ENCODE measurements around the gene NDUFB5. TPM values are rescaled to one million over a fixed set of nuclear protein-coding genes. Genes with fewer than 3 reads are reported as not detected.

NDUFB5 gene
- total RNA-seq, 1 donor from 2014 or later = 103 TPM

GRCh38 chr3:179613807-179614206, 9.2 kb downstream of the NDUFB5 start:
- H3K36me3 ChIP-seq (ENCODE audit: control insufficient read depth, insufficient read depth, low read length) = no peaks in the 10 kb centered on the region
- no peaks in the 10 kb centered on the region for H3K27me3 ChIP-seq (ENCODE audit: control insufficient read depth, insufficient read depth, low read length)
- H3K4me3 ChIP-seq (ENCODE audit: low read depth, low read length) = no peak overlapping the region
- no peak for DNase-seq (ENCODE audit: low read depth)
- TF ChIP-seq, protein P1, sequence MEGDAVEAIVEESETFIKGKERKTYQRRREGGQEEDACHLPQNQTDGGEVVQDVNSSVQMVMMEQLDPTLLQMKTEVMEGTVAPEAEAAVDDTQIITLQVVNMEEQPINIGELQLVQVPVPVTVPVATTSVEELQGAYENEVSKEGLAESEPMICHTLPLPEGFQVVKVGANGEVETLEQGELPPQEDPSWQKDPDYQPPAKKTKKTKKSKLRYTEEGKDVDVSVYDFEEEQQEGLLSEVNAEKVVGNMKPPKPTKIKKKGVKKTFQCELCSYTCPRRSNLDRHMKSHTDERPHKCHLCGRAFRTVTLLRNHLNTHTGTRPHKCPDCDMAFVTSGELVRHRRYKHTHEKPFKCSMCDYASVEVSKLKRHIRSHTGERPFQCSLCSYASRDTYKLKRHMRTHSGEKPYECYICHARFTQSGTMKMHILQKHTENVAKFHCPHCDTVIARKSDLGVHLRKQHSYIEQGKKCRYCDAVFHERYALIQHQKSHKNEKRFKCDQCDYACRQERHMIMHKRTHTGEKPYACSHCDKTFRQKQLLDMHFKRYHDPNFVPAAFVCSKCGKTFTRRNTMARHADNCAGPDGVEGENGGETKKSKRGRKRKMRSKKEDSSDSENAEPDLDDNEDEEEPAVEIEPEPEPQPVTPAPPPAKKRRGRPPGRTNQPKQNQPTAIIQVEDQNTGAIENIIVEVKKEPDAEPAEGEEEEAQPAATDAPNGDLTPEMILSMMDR (IDR thresholded peaks at IDR 0.05; ENCODE audit: insufficient read depth, low read length, poor library complexity, severe bottlenecking) = no peak

GRCh38 chr3:179615458-179616173, 11.0 kb downstream of the NDUFB5 start:
- H3K4me3 ChIP-seq (ENCODE audit: low read depth, low read length) = no peak overlapping the region
- no peaks in the 10 kb centered on the region for H3K36me3 ChIP-seq (ENCODE audit: control insufficient read depth, insufficient read depth, low read length)
- TF ChIP-seq, protein P1 (IDR thresholded peaks at IDR 0.05; ENCODE audit: insufficient read depth, low read length, poor library complexity, severe bottlenecking) = no peak
- DNase-seq (ENCODE audit: low read depth) = no peak
- no peaks in the 10 kb centered on the region for H3K27me3 ChIP-seq (ENCODE audit: control insufficient read depth, insufficient read depth, low read length)

DNA sequence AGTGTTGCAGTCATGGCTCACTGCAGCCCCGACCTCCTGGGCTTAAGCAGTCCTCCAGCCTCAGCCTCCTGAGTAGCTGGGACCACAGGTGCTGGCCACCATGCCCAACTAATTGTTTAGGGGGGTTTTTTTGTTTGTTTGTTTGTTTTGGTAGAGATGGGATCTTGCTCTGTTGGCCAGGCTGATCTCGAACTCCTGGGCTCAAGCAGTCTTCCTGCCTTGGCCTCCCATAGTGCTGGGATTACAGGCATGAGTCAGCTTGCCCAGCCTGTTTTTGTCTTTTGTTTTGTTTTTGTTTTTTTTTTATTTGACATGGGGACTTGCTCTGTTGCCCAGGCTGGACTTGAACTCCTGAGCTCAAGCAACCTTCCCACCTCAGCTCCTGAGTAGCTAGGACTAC, 17.4 kb downstream of the NDUFB5 start:
- H3K4me3 ChIP-seq (ENCODE audit: low read depth, low read length) = no peak overlapping the region
- H3K36me3 ChIP-seq (ENCODE audit: control insufficient read depth, insufficient read depth, low read length) = no peaks in the 10 kb centered on the region
- no peak for DNase-seq (ENCODE audit: low read depth)
- no peaks in the 10 kb centered on the region for H3K27me3 ChIP-seq (ENCODE audit: control insufficient read depth, insufficient read depth, low read length)
- TF ChIP-seq, protein P1 (IDR thresholded peaks at IDR 0.05; ENCODE audit: insufficient read depth, low read length, poor library complexity, severe bottlenecking) = no peak

DNA sequence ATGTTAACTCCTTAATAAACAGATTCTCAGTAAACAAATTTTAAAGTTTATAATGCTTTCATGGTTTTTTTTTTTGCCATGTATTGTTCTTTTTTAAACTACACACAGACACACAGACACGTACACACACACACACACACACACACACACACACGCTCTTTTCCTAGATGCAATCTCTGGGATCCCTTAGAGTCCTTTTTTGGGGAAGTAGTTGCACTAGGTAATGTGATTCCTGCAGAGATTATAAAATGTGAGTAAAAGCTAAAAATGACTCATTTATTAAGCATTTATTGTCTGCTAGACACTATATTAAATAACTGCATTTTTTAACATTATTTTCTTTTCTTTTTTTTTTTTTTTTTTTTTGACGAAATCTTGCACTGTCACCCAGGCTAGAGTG, 19.9 kb downstream of the NDUFB5 start:
- DNase-seq (ENCODE audit: low read depth) = no peak
- TF ChIP-seq, protein P1 (IDR thresholded peaks at IDR 0.05; ENCODE audit: insufficient read depth, low read length, poor library complexity, severe bottlenecking) = no peak
- Histone ChIP-seq H3K36me3 (ENCODE audit: control insufficient read depth, insufficient read depth, low read length) (no peaks in the 10 kb centered on the region), H3K4me3 (ENCODE audit: low read depth, low read length) (no peak overlapping the region), H3K27me3 (ENCODE audit: control insufficient read depth, insufficient read depth, low read length) (no peaks in the 10 kb centered on the region)

DNA sequence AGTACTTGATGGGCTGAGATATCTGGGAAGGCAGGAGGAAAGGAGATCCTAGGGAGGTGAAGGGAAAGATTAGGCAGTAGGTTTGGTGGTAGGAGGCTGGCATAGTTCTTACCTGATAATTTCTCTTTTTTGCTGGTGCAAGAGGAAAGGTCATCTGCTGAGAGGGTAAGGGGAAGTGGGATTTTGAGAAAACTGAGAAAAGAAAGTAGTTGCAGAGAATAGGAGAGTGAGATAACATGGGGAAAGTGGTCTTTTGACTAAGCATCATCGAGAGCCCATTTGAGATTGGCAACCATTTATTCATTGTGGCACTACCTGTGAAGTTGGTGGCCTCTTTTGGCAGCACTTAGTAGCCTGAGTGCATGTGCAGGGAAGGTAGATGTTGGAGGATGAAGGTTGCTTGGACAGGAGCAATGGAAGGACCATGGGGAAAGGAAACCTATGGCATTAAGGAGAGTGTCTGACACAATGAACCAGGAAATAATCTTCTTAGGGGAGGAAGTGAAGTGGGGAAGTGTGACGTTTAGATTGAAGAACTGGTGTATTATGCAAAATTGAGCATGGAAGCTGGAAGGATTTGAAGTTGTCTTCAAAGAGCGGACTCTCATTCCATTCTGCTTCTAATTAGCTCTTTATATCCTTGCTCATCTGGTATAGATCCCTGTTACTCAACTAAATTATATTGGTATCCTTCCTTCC, 26.3 kb downstream of the NDUFB5 start:
- Histone ChIP-seq H3K36me3 (ENCODE audit: control insufficient read depth, insufficient read depth, low read length) (no peaks in the 10 kb centered on the region), H3K27me3 (ENCODE audit: control insufficient read depth, insufficient read depth, low read length) (no peaks in the 10 kb centered on the region), H3K4me3 (ENCODE audit: low read depth, low read length) (no peak overlapping the region)
- DNase-seq (ENCODE audit: low read depth) = no peak
- TF ChIP-seq, protein P1 (IDR thresholded peaks at IDR 0.05; ENCODE audit: insufficient read depth, low read length, poor library complexity, severe bottlenecking) = no peak
